ENCODE measurements around the gene SLIT3.

The SLIT3 gene

DNA sequence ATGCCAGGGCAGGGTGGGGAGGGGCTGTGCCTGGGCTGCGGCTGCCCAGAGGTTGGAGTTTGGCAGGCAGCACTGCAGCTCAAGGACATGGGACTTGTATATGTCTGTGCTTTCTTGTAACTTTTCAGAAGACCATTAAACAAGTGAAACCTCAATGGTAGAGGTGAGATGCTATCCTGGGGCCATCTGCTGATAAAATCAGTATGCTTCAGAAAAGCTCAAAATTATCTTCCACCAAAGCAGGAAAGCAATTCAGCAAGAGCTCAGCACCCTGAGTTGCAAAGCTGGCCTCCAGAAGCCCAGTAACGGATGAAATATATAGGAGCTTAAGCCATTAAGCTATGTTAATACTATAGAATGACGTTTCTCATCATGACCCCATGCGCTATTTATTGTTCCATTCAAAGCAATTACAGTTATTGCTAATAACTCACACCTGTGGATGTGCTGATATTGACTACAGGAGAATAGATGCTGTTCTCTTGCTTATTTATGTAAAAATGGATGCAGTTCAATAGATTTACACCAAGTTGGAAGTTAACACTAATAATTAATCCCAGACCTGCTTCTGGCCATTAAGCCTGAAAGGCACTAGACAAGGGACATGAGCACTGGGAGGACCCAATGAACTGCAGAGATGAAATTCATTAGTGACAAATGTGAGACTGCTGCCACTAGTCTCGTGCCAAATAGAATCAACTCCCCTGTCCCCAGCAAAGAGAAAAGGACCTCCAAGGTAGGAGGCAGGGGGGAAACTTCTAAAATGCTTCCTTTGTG lies 405.5 kb downstream of the SLIT3 start:
- TF ChIP-seq GATA1 (IDR thresholded peaks at IDR 0.05; ENCODE audit: low read depth, low read length) (no peak), POLR2A (IDR thresholded peaks at IDR 0.05; ENCODE audit: low read length) (no peak)
- DNase-seq: no peak

GRCh38 chr5:168893283-168893682 lies 407.7 kb downstream of the SLIT3 start:
- no peak for DNase-seq
- TF ChIP-seq POLR2A (IDR thresholded peaks at IDR 0.05; ENCODE audit: low read length) (no peak), GATA1 (IDR thresholded peaks at IDR 0.05; ENCODE audit: low read depth, low read length) (no peak)

- TF ChIP-seq POLR2A (IDR thresholded peaks at IDR 0.05; ENCODE audit: low read length) (no peak), GATA1 (IDR thresholded peaks at IDR 0.05; ENCODE audit: low read depth, low read length) (no peak)
- DNase-seq: no peak
Measured at GRCh38 chr5:168892618-168893186, 408.2 kb downstream of the SLIT3 start.

DNA sequence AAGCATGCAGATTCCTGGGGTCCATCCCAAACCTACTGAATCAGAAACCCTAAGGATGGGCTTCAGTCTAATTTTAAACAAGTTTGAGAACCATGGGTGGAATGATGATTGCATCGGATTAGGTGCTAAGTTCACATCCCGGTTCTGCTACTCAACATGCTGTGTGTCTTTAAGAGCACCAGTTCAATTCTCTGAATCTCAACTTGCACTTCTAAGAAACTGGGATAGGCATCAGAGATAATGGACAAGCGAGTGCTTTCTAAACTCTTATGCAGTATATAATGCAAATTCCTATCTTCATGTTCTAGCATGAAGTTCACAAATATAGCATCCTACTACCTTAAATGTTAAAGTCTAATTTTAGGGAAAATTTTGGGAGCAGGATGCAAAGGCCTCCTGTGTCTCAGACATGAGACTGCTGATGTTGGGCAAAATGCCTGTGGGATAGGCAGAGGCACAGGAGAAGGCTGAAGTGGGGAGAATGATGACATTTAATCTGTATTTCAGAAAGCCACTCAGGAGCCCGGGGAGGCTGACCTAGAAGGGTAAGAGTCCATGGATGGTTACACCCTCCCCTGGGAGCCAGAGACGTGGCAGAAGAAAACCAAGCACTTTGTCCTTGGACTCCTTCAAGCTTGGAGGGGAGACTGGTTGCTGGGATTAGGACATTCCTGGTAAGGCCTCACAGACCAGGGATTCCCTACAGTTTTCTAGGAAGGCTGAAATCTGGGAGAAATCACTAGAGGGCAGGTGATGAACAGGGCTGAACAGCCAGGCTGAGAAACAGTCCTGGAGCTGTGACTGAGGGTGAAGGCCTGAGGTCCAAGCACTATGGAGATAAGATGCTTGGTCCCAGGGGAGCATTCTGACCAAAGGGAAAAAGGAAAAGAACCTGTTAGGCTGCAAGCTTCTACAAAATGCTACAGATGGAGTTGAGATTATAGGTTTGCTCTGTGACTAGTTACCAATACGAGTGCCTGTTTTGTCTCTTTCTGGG lies 409.8 kb downstream of the SLIT3 start:
- TF ChIP-seq GATA1 (IDR thresholded peaks at IDR 0.05; ENCODE audit: low read depth, low read length): no peak
- no peak for TF ChIP-seq POLR2A (IDR thresholded peaks at IDR 0.05; ENCODE audit: low read length)
- DNase-seq: peak; percentile 62 to 69

DNA sequence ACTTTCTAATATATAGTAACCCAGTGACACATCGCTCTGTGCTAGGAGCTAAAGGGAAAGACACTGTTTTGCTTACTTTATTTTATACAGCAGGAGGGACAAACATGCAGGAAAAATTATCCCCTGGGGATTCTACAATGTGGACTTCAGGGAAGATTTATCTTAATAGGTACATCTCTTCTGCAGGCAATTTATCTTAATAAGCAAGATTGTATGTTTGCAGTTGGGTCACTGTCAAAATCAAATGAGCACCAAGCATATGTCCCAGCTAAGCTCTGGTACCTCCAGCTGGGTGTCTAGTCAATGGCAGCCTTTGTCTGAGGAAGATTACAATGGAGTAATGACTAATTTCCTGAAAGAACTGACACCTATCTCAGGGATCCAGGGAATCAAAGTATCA lies 411.9 kb downstream of the SLIT3 start:
- TF ChIP-seq POLR2A (IDR thresholded peaks at IDR 0.05; ENCODE audit: low read length) (no peak), GATA1 (IDR thresholded peaks at IDR 0.05; ENCODE audit: low read depth, low read length) (no peak)
- no peak for DNase-seq

DNA sequence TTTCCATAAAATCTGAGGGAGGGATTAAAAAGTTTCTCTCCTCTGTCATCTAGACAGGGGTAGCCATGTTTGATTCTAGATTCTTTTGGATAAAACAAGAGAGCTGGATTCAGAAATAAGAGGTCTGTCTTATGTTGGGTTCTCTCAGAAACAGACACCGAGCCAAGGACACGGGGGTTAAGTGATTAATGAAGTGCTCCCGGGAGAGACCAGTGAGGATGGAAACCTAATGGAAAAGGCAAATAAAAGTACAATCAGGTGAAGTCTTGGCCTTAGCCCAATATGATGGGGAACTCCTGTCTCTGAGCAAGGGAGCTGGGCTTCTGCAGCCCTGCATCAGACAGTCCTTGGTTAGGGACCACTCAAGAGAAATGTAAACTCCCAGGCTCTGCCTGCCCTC lies 413.0 kb downstream of the SLIT3 start:
- TF ChIP-seq GATA1 (IDR thresholded peaks at IDR 0.05; ENCODE audit: low read depth, low read length) (no peak), POLR2A (IDR thresholded peaks at IDR 0.05; ENCODE audit: low read length) (no peak)
- no peak for DNase-seq

GRCh38 chr5:168886157-168886556 lies 414.8 kb downstream of the SLIT3 start:
- TF ChIP-seq POLR2A (IDR thresholded peaks at IDR 0.05; ENCODE audit: low read length): no peak
- no peak for TF ChIP-seq GATA1 (IDR thresholded peaks at IDR 0.05; ENCODE audit: low read depth, low read length)
- no peak for DNase-seq

DNA sequence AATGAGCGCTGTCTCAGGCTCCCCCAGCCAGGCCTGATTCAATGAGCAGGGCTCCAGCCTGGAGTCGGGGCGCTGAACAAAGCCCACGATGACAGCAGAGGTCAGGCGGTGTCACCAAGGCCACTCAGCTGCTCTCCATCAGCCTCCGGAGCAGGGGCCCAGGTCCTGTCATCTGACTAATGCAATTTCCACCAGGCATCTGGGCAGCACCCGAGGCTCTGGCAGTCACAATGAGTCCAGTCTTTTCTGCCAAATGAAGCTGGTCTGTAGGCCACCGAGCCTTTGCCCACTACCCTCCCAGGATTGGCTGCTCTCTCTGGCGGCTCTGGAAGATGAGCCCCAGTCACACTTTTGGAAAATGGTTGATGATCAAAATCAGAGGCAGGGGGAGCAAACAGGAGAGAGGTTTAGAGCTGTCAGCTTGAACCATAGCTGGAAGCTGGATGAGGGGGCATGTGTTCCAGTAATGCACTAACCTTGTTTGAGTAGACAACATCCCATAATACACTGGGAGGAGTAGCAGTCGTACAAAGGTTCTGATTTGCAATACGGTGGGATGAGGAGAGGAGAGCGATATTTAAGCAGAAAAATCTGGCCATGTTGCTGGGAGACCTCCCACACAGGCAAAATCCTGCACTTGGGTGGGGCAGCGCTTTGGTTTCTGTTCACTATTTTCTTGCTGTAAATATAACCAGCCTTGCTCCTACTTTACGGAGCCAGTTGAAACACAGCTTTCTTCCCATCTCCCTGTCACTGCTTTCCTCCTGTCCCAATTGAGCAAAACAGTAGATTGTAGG lies 415.4 kb downstream of the SLIT3 start:
- no peak for DNase-seq
- no peak for TF ChIP-seq POLR2A (IDR thresholded peaks at IDR 0.05; ENCODE audit: low read length)
- TF ChIP-seq GATA1 (IDR thresholded peaks at IDR 0.05; ENCODE audit: low read depth, low read length): no peak

DNA sequence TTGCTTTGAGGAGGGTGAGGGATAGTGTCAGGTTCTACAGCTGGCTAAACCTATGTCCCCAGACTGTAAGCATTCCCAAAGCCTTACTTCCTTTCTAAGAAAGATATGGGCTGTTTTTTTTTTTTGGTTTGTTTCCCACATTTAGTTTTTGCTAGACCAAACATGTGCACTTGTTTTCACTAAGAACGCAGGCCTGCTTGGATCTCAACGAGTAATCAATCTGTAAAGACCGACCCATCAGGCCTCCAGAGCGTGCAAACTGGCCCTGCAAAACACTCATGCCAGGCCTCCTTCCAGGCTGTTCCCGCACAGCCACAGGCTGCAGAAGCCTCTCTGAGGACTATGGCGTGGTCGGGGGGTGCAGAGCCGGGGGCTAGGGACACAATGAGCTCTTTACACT lies 416.9 kb downstream of the SLIT3 start:
- DNase-seq: no peak
- TF ChIP-seq POLR2A (IDR thresholded peaks at IDR 0.05; ENCODE audit: low read length) (no peak), GATA1 (IDR thresholded peaks at IDR 0.05; ENCODE audit: low read depth, low read length) (no peak)

GRCh38 chr5:168883281-168883741 lies 417.6 kb downstream of the SLIT3 start:
- TF ChIP-seq POLR2A (IDR thresholded peaks at IDR 0.05; ENCODE audit: low read length) (no peak), GATA1 (IDR thresholded peaks at IDR 0.05; ENCODE audit: low read depth, low read length) (no peak)
- DNase-seq: no peak

DNA sequence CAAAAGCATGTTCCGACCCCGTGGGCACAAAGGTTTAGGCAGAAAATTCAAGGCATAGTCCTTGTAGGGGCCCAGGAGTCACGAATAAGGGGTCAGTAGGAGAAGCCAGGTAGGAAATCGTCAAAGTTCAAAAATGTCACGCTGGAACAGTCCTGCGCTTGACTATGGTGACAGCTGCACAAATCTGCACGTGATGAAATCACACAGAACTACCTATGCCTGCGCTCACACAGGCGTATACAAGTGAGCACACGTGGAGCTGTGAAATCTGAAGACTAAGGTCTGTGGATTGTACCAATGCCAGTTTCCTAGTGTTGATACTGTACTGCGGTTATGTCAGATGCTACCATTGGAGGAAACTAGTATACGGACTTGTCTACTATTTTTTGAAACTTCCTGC lies 418.7 kb downstream of the SLIT3 start:
- no peak for DNase-seq
- TF ChIP-seq GATA1 (IDR thresholded peaks at IDR 0.05; ENCODE audit: low read depth, low read length): no peak
- TF ChIP-seq POLR2A (IDR thresholded peaks at IDR 0.05; ENCODE audit: low read length): no peak

DNA sequence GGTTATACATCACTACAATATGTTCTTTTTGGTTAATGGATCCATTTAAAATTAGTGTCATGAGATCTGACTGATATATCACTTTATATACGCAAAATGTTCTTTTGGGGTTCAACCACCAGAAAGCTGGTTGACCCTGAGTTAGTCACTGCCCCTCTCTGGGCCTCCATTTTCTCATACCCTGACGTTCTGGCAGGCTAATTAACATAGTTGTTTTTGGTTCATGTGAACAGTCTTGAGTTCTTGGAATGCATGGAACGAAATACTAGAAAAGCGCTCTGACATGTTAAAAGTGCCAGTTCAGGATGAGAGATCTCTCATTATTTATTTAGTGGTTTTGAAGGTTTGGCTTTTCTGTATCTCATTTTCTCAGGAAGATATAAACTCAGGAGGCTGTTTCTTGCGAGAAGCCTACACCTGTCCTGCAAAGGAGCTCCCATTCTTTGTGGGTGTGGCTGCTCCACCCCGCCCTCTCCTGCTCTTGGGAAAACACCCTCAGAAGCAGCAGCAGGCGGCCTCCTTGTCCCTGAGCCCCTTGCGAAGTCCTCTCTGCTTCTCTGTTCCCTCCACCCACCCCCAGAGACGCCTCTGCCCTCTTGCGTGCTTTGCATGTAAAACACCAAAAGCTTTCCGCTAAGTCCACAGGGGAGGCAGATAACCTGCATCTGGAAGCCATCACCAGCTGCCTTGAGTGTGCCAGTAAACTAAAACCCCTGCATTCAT lies 419.4 kb downstream of the SLIT3 start:
- TF ChIP-seq POLR2A (IDR thresholded peaks at IDR 0.05; ENCODE audit: low read length): no peak
- no peak for TF ChIP-seq GATA1 (IDR thresholded peaks at IDR 0.05; ENCODE audit: low read depth, low read length)
- peak in 1 of 2 experiments; percentile 5 for DNase-seq

DNA sequence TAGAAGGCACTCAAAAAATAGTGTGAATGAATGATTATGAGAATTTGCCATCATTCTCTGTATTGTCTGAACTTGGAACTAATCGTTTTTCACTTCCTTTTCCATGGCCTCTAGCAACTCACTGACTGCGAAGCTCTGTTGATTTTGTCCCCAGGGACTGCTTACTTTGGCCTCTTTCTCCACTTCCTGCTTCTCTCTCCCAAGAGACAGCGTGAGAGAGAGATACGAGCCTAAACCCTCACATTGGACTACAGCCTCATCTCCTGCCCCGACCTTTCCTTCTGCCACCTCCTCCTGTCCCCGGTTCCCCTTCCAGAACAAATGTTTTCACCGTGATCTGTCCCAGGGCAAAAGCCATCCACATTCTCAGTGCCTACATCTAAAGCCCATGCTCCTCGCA lies 421.0 kb downstream of the SLIT3 start:
- TF ChIP-seq GATA1 (IDR thresholded peaks at IDR 0.05; ENCODE audit: low read depth, low read length) (no peak), POLR2A (IDR thresholded peaks at IDR 0.05; ENCODE audit: low read length) (no peak)
- no peak for DNase-seq

Measured in erythroblast (primary cell).